HEK293T (cell line): ENCODE results near the gene WSB2.

Experiments used
- ARNT ChIP-seq: fragments of 450-650 bp; IDR thresholded peaks from 2 replicates; pipeline ENCODE4 v1.6.1; 2017; ENCODE audit warnings: mild to moderate bottlenecking
- BHLHE40 ChIP-seq: fragments of 450-650 bp; IDR thresholded peaks from 2 replicates; pipeline ENCODE4 v1.6.1; 2016; ENCODE audit warnings: mild to moderate bottlenecking, moderate library complexity, borderline replicate concordance
- CTBP1 ChIP-seq: fragments of 450-650 bp; IDR thresholded peaks from 2 replicates; pipeline ENCODE4 v1.6.1; 2016; ENCODE audit warnings: borderline replicate concordance
- ELF4 ChIP-seq: fragments of 450-650 bp; IDR thresholded peaks from 2 replicates; pipeline ENCODE4 v1.6.1; 2017; ENCODE audit warnings: antibody characterized with exemption
- FOXA1 ChIP-seq: fragments of 450-650 bp; IDR thresholded peaks from 2 replicates; pipeline ENCODE4 v1.6.1; 2016; ENCODE audit warnings: mild to moderate bottlenecking
- FOXM1 ChIP-seq: fragments of 450-650 bp; IDR thresholded peaks from 2 replicates; pipeline ENCODE4 v1.6.1; 2017; ENCODE audit warnings: mild to moderate bottlenecking, borderline replicate concordance
- HDGF ChIP-seq: fragments of 450-650 bp; IDR thresholded peaks from 2 replicates; pipeline ENCODE4 v1.6.1; 2017; ENCODE audit warnings: antibody characterized with exemption, borderline replicate concordance
- L3MBTL2 ChIP-seq: fragments of 450-650 bp; conservative IDR thresholded peaks from 2 replicates; pipeline ENCODE4 v1.6.1; 2016; ENCODE audit warnings: mild to moderate bottlenecking
- LEF1 ChIP-seq: fragments of 450-650 bp; IDR thresholded peaks from 2 replicates; pipeline ENCODE4 v1.6.1; 2017; ENCODE audit warnings: mild to moderate bottlenecking, borderline replicate concordance
- PKNOX1 ChIP-seq: fragments of 450-650 bp; IDR thresholded peaks from 2 replicates; pipeline ENCODE4 v1.6.1; 2016
- SP1 ChIP-seq: fragments of 450-650 bp; IDR thresholded peaks from 2 replicates; pipeline ENCODE4 v1.6.1; 2017
- SUZ12 ChIP-seq: fragments of 450-650 bp; IDR thresholded peaks from 2 replicates; pipeline ENCODE4 v1.6.1; 2016; ENCODE audit warnings: mild to moderate bottlenecking

- 0 out of 2 replicates have a peak, but pooled peaks have one; percentile 10 for TF ChIP-seq ARNT
- TF ChIP-seq SP1 = no peak
- TF ChIP-seq ELF4 = no peak
- no peak for TF ChIP-seq FOXM1
- TF ChIP-seq CTBP1 = no peak
- TF ChIP-seq HDGF = no peak
- TF ChIP-seq PKNOX1 = no peak
- no peak for TF ChIP-seq LEF1
- no peak for TF ChIP-seq FOXA1
- TF ChIP-seq L3MBTL2 = no peak
- TF ChIP-seq SUZ12 = no peak
- TF ChIP-seq BHLHE40 = no peak
Measured at GRCh38 chr12:118015944-118016343, 45.0 kb downstream of the WSB2 start.
